Endothelial cell of umbilical vein (primary cell): ENCODE data around the gene TP53AIP1. TPM values are rescaled to one million over a fixed set of nuclear protein-coding genes. Genes with fewer than 3 reads are reported as not detected.

Experiments
- BruUV-seq: library from RNA; stranded (reverse); fragments of 400-500 nt; replicated peaks from 2 replicates; lab custom pipeline; 2021; lab: Mats Ljungman, UMichigan
- CTCF ChIA-PET: fragments of 300-600, 350-600 bp; sonication (Branson Sonifier 250); formaldehyde crosslinking; loops from one replicate; lab custom pipeline; 2021; ENCODE audit warnings: antibody characterized with exemption, inconsistent platforms; lab: Charles Lee
- POLR2A ChIA-PET: fragments of 300-600, 350-600 bp; sonication (Branson Sonifier 250); formaldehyde crosslinking; loops from one replicate; lab custom pipeline; 2021; ENCODE audit warnings: antibody characterized with exemption, inconsistent platforms; lab: Charles Lee
- DNase-seq: peaks from one replicate; pipeline ENCODE4 v3.0.0-alpha.2; 2011; ENCODE audit warnings: low read depth, low spot score
- FAIRE-seq: peaks from 2 replicates; lab custom pipeline; 2011; peaks lifted over from hg19 to GRCh38; lab: Jason Lieb, UNC
- H2AFZ ChIP-seq: 2 replicates; pipeline ENCODE4 v1.6.0; 2012; ENCODE audit warnings: low read depth, low read length, control low read depth, inconsistent platforms
- H3K27ac ChIP-seq: 2 replicates; pipeline ENCODE4 v1.5.1; 2011; ENCODE audit warnings: low read depth, mild to moderate bottlenecking, control low read depth, low read length, moderate library complexity; ENCODE audit not compliant: insufficient read depth
- H3K27me3 ChIP-seq, 2 experiments: 2 replicates each; pipeline versions ENCODE4 v1.6.0 to v1.6.1; 2011; ENCODE audit warnings: low read length in 2 of 2, mixed read lengths in 1 of 2; ENCODE audit not compliant: control insufficient read depth in 2 of 2, insufficient read depth in 2 of 2
- H3K36me3 ChIP-seq, 2 experiments: 2 replicates in 1 of 2; 3 replicates in 1 of 2; pipeline ENCODE4 v1.5.1; 2011; ENCODE audit warnings: low read length in 2 of 2, mild to moderate bottlenecking in 1 of 2, moderate library complexity in 1 of 2; ENCODE audit not compliant: control insufficient read depth in 2 of 2, insufficient read depth in 2 of 2; ENCODE audit errors: extremely low read depth in 1 of 2
- H3K4me1 ChIP-seq: 3 replicates; pipeline ENCODE4 v1.5.1; 2011; ENCODE audit warnings: mild to moderate bottlenecking, low read length; ENCODE audit not compliant: control insufficient read depth, insufficient read depth; ENCODE audit errors: extremely low read depth
- H3K4me2 ChIP-seq: 2 replicates; pipeline ENCODE4 v1.6.1; 2011; ENCODE audit warnings: low read length, control low read depth, mixed read lengths; ENCODE audit not compliant: insufficient read depth
- H3K4me3 ChIP-seq, 3 experiments: fragments of 200-600 bp in 1 of 3; sonication (generic), shearing (Covaris generic) in 1 of 3; replicated peaks in 1 of 3; 2 replicates each; pipeline ENCODE4 v1.5.1; 2011 to 2016; ENCODE audit warnings: control low read depth in 3 of 3, low read length in 3 of 3, mild to moderate bottlenecking in 2 of 3, inconsistent platforms in 1 of 3, low read depth in 1 of 3, moderate library complexity in 1 of 3; ENCODE audit not compliant: insufficient read depth in 1 of 3
- H3K79me2 ChIP-seq: 2 replicates; pipeline ENCODE4 v1.6.0; 2012; ENCODE audit warnings: low read length, inconsistent platforms; ENCODE audit not compliant: control insufficient read depth, insufficient read depth
- H3K9ac ChIP-seq: replicated peaks from 2 replicates; pipeline ENCODE3; 2011; ENCODE audit warnings: low read length, control low read depth; ENCODE audit not compliant: insufficient read depth; ENCODE audit errors: extremely low read depth
- H3K9me1 ChIP-seq: replicated peaks from 3 replicates; pipeline ENCODE4 v1.6.0; 2011; ENCODE audit warnings: mild to moderate bottlenecking, low read length; ENCODE audit not compliant: control insufficient read depth, insufficient read depth; ENCODE audit errors: extremely low read depth
- H3K9me3 ChIP-seq: replicated peaks from 2 replicates; pipeline ENCODE4 v1.5.1; 2012; ENCODE audit warnings: low read length, inconsistent platforms; ENCODE audit not compliant: control insufficient read depth, insufficient read depth
- H4K20me1 ChIP-seq: replicated peaks from 2 replicates; pipeline ENCODE3; 2011; ENCODE audit warnings: mild to moderate bottlenecking, low read length; ENCODE audit not compliant: control insufficient read depth, insufficient read depth; ENCODE audit errors: extremely low read depth
- EZH2 ChIP-seq: IDR thresholded peaks from 2 replicates; pipeline ENCODE4 v1.6.1; 2012; ENCODE audit warnings: borderline replicate concordance, low read depth, mild to moderate bottlenecking, moderate library complexity, low read length, inconsistent platforms; ENCODE audit not compliant: severe bottlenecking
- GATA2 ChIP-seq: IDR thresholded peaks from 2 replicates; pipeline ENCODE4 v1.7.0; 2011; ENCODE audit warnings: low read depth, mild to moderate bottlenecking, moderate library complexity, mixed read lengths, low read length; ENCODE audit not compliant: insufficient read length, insufficient read depth
- MAX ChIP-seq: IDR thresholded peaks from 2 replicates; pipeline ENCODE4 v1.6.1; 2011; ENCODE audit not compliant: insufficient read depth, insufficient read length
- MYC ChIP-seq: IDR thresholded peaks from one replicate; pipeline ENCODE4 v1.6.1; 2011; ENCODE audit warnings: mild to moderate bottlenecking, low read depth, low read length
- POLR2AphosphoS5 ChIP-seq: IDR thresholded peaks from 2 replicates; pipeline ENCODE4 v1.6.1; 2012; ENCODE audit warnings: low read depth, mild to moderate bottlenecking, control low read depth, low read length, moderate library complexity; ENCODE audit not compliant: insufficient read depth
- dilution Hi-C: fragments of 300-500 bp; cut with MboI; formaldehyde crosslinking; loops from one replicate; pipeline ENCODE4 v1.15.0; 2019; ENCODE audit warnings: low sequenced_read_pairs; ENCODE audit not compliant: extremely low pct_ligation_motif_present
- intact Hi-C: fragments of 100-400 bp; cut with micrococcal nuclease; formaldehyde crosslinking; loops from one replicate; pipeline ENCODE4 v1.10.0; 2022
- polyA plus RNA-seq, 4 experiments: library from polyadenylated mRNA; depleted of rRNA in 3 of 4; stranded (reverse) in 3 of 4; unstranded in 1 of 4; fragments of >200 nt; gene quantifications; 2 replicates each; pipeline versions ENCODE4 v1.2.1 to v1.2.3, GENCODE V29; 2011 to 2012; ENCODE audit warnings: missing spikeins in 1 of 4
- total RNA-seq: library from RNA; stranded (reverse); gene quantifications from 2 replicates; pipeline ENCODE4 v1.2.3, GENCODE V29; 2021
- TF ChIP-seq, protein P1 (sequence below), 2 donors: IDR thresholded peaks; 1 replicate in 1 of 2; 2 replicates in 1 of 2; pipeline ENCODE4 v1.5.1; 2011; ENCODE audit warnings: low read length in 2 of 2, mild to moderate bottlenecking in 2 of 2, moderate library complexity in 2 of 2, control low read depth in 1 of 2, inconsistent platforms in 1 of 2, low read depth in 1 of 2; ENCODE audit not compliant: insufficient read depth in 1 of 2; ENCODE audit errors: extremely low read depth in 1 of 2

The TP53AIP1 gene
- total and polyA plus RNA-seq, 2 donors (not counting 3 experiments of a cell fraction or from before 2014, with no cell fraction given) = not detected

DNA sequence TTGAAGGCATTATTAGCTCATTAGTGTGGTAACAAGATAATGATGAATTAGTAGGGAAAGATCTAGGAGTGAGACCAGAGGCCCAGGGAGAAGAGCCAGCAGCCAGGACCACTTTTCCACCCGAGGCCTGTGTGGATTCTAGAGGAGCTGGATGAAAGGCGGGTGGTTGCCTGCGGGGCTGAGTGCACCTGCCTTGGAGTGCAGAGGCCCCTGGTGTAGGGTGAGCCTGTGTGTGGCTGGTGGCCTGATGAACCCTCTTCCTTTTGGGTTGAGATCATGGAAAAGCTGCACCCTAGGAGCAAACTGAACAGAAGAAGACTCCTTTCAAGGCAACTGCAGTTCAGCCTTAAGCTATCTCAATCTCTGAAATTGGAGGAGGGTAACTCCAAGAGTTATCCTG is 5.9 kb upstream of the TP53AIP1 start:
- no TSS peak for BruUV-seq
- CTCF ChIA-PET = interaction anchor here (0.5 to 17.4 kb wide), 16 partner anchors 8 to 791 kb away, joined by 3 to 951 read pairs (median 4); partner anchors contain the start of gene KCNJ5
- intact Hi-C loops = no loop called here
- FAIRE-seq (no peak), DNase-seq (peak; percentile 13)
- POLR2A ChIA-PET = no interaction called here
- H2AFZ ChIP-seq = no peak overlapping the region
- no peaks in the 10 kb centered on the region for H3K4me1 ChIP-seq
- no peak overlapping the region for H3K4me3 ChIP-seq
- dilution Hi-C loops = no loop called here
- H4K20me1 ChIP-seq = no peaks in the 10 kb centered on the region
- H3K9me3 ChIP-seq = no peaks in the 10 kb centered on the region
- peaks cover 4 to 8% of the 10 kb centered on the region in 2 experiments for H3K27me3 ChIP-seq
- no peak overlapping the region for H3K9ac ChIP-seq
- H3K27ac ChIP-seq = no peak overlapping the region
- TF ChIP-seq MYC = no peak
- no peak for TF ChIP-seq GATA2
- no peak for TF ChIP-seq EZH2
- TF ChIP-seq, protein P1, sequence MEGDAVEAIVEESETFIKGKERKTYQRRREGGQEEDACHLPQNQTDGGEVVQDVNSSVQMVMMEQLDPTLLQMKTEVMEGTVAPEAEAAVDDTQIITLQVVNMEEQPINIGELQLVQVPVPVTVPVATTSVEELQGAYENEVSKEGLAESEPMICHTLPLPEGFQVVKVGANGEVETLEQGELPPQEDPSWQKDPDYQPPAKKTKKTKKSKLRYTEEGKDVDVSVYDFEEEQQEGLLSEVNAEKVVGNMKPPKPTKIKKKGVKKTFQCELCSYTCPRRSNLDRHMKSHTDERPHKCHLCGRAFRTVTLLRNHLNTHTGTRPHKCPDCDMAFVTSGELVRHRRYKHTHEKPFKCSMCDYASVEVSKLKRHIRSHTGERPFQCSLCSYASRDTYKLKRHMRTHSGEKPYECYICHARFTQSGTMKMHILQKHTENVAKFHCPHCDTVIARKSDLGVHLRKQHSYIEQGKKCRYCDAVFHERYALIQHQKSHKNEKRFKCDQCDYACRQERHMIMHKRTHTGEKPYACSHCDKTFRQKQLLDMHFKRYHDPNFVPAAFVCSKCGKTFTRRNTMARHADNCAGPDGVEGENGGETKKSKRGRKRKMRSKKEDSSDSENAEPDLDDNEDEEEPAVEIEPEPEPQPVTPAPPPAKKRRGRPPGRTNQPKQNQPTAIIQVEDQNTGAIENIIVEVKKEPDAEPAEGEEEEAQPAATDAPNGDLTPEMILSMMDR (IDR thresholded peaks at IDR 0.05; ENCODE audit: extremely low read depth in 1 of 2, insufficient read depth in 1 of 2, low read depth in 1 of 2, low read length in 2 of 2) = peak in 1 of 2 donors; percentile 30
- TF ChIP-seq POLR2AphosphoS5 = no peak
- TF ChIP-seq MAX = no peak
- H3K79me2 ChIP-seq = no peaks in the 10 kb centered on the region
- no peaks in the 10 kb centered on the region for H3K9me1 ChIP-seq
- no peaks in the 10 kb centered on the region for H3K36me3 ChIP-seq
- H3K4me2 ChIP-seq = no peak overlapping the region
